HCT116 (cell line): ENCODE measurements around the gene CCDC69. TPM values are rescaled to one million over a fixed set of nuclear protein-coding genes. Genes with fewer than 3 reads are reported as not detected.
"Not testable (repeated sequence)": the region's sequence is repeated elsewhere in the genome, so short reads cannot be mapped to it uniquely, and the experiment has no call there.

Source experiments
- ATAC-seq: fragments of 200-7000 bp; cut with Tn5 transposase; 2 replicates; pipeline ENCODE4 v1.9.1; 2020; ENCODE audit warnings: mild to moderate bottlenecking, moderate library complexity
- BruUV-seq: library from RNA; stranded (reverse); fragments of 400-500 nt; replicated peaks from 2 replicates; lab custom pipeline; 2021; lab: Mats Ljungman, UMichigan
- CTCF ChIA-PET: fragments of 300-600 bp; sonication (Branson Sonifier 250); formaldehyde crosslinking; loops from one replicate; lab custom pipeline; 2021; ENCODE audit warnings: antibody characterized with exemption; lab: Charles Lee
- POLR2A ChIA-PET: fragments of 300-600, 350-600 bp; sonication (Branson Sonifier 250); formaldehyde crosslinking; loops from one replicate; lab custom pipeline; 2021; ENCODE audit warnings: antibody characterized with exemption; lab: Charles Lee
- RAD21 ChIA-PET, 2 experiments: fragments of 300-600 bp; sonication (Branson Sonifier 250); formaldehyde crosslinking; loops; one replicate each; lab custom pipeline; 2023; ENCODE audit warnings: low total read pairs in 2 of 2; ENCODE audit not compliant: uncharacterized antibody in 2 of 2, unreplicated experiment in 2 of 2, low non-redundant PET in 1 of 2; lab: Charles Lee
- DNase-seq: peaks from one replicate; pipeline ENCODE4 v3.0.0-alpha.2; 2010; ENCODE audit warnings: low read depth, low spot score
- H2AFZ ChIP-seq: fragments of 200-600 bp; shearing (Covaris generic), sonication (generic); 2 replicates; pipeline ENCODE4 v1.6.1; 2017; ENCODE audit warnings: low read depth, mixed run types, mixed read lengths, antibody characterized with exemption, low read length; ENCODE audit not compliant: poor library complexity, severe bottlenecking
- H3K27ac ChIP-seq: 2 replicates; pipeline ENCODE4 v1.5.1; 2012; ENCODE audit warnings: low read depth, low read length
- H3K27me3 ChIP-seq: fragments of 200-600 bp; sonication (generic); 2 replicates; pipeline ENCODE4 v1.6.1; 2016; ENCODE audit warnings: mixed run types, low read length, mixed read lengths; ENCODE audit not compliant: insufficient read depth
- H3K36me3 ChIP-seq, 2 experiments: fragments of 200-500 bp in 1 of 2; fragments of 200-600 bp in 1 of 2; sonication (Bioruptor generic) in 1 of 2; sonication (generic) in 1 of 2; 2 replicates each; pipeline versions ENCODE4 v1.5.1 to v1.6.1; 2014 to 2016; ENCODE audit warnings: low read length in 2 of 2, inconsistent platforms in 1 of 2, mixed read lengths in 1 of 2, mixed run types in 1 of 2; ENCODE audit not compliant: insufficient read depth in 2 of 2, control insufficient read depth in 1 of 2
- H3K4me1 ChIP-seq, 2 experiments: fragments of 200-600 bp in 1 of 2; sonication (generic) in 1 of 2; 2 replicates each; pipeline versions ENCODE4 v1.5.1 to v1.6.1; 2012 to 2017; ENCODE audit warnings: low read length in 2 of 2, inconsistent platforms in 1 of 2, mild to moderate bottlenecking in 1 of 2, mixed read lengths in 1 of 2, mixed run types in 1 of 2, moderate library complexity in 1 of 2; ENCODE audit not compliant: insufficient read depth in 2 of 2, control insufficient read depth in 1 of 2
- H3K4me2 ChIP-seq: fragments of 200-600 bp; sonication (generic); 2 replicates; pipeline ENCODE4 v1.6.1; 2017; ENCODE audit warnings: mixed run types, low read length, mixed read lengths
- H3K4me3 ChIP-seq, 2 experiments: fragments of 200-600 bp in 1 of 2; sonication (generic) in 1 of 2; replicated peaks in 1 of 2; 2 replicates each; pipeline ENCODE4 v1.5.1; 2011 to 2016; ENCODE audit warnings: low read length in 2 of 2, control low read depth in 1 of 2, low read depth in 1 of 2, mild to moderate bottlenecking in 1 of 2, mixed read lengths in 1 of 2, mixed run types in 1 of 2
- H3K79me2 ChIP-seq: fragments of 200-600 bp; sonication (generic); 2 replicates; pipeline ENCODE4 v1.6.1; 2017; ENCODE audit warnings: mild to moderate bottlenecking, mixed run types, low read length, moderate library complexity, mixed read lengths; ENCODE audit not compliant: insufficient read depth
- H3K9ac ChIP-seq: fragments of 200-600 bp; sonication (generic); 2 replicates; pipeline ENCODE4 v1.6.1; 2016; ENCODE audit warnings: low read length, mixed read lengths
- H3K9me2 ChIP-seq: fragments of 200-600 bp; sonication (generic), shearing (Covaris generic); 2 replicates; pipeline ENCODE4 v1.6.1; 2017; ENCODE audit warnings: mixed run types, mild to moderate bottlenecking, moderate library complexity; ENCODE audit not compliant: insufficient read depth
- H3K9me3 ChIP-seq, 2 experiments: fragments of 200-500 bp in 1 of 2; fragments of 200-600 bp in 1 of 2; sonication (Bioruptor generic) in 1 of 2; sonication (generic) in 1 of 2; 2 replicates each; pipeline ENCODE4 v1.6.1; 2014 to 2017; ENCODE audit warnings: low read length in 2 of 2, mixed read lengths in 2 of 2, inconsistent platforms in 1 of 2, low read depth in 1 of 2, mild to moderate bottlenecking in 1 of 2, mixed run types in 1 of 2, moderate library complexity in 1 of 2; ENCODE audit not compliant: control insufficient read depth in 1 of 2, insufficient read depth in 1 of 2
- H4K20me1 ChIP-seq: fragments of 200-600 bp; sonication (generic), shearing (Covaris generic); 2 replicates; pipeline ENCODE4 v1.6.1; 2017; ENCODE audit warnings: mixed run types, mild to moderate bottlenecking, moderate library complexity; ENCODE audit not compliant: insufficient read depth
- CEBPB ChIP-seq: IDR thresholded peaks from 2 replicates; pipeline ENCODE4 v1.6.1; 2012; ENCODE audit warnings: low read depth
- CTCF ChIP-seq, 3 experiments: fragments of 200-600 bp in 1 of 3; sonication (generic) in 1 of 3; IDR thresholded peaks in 2 of 3; conservative IDR thresholded peaks in 1 of 3; 2 replicates each; pipeline ENCODE4 v1.5.1; 2012 to 2017; ENCODE audit warnings: low read depth in 2 of 3, low read length in 2 of 3, antibody characterized with exemption in 1 of 3, borderline replicate concordance in 1 of 3, control low read depth in 1 of 3, mild to moderate bottlenecking in 1 of 3, mixed read lengths in 1 of 3, mixed run types in 1 of 3, moderate library complexity in 1 of 3; ENCODE audit not compliant: insufficient read depth in 1 of 3
- EZH2phosphoT487 ChIP-seq: fragments of 200-600 bp; IDR thresholded peaks from 2 replicates; pipeline ENCODE4 v1.6.1; 2018; ENCODE audit warnings: antibody characterized with exemption, borderline replicate concordance
- JUND ChIP-seq: IDR thresholded peaks from 2 replicates; pipeline ENCODE4 v1.6.1; 2012
- POLR2A ChIP-seq: IDR thresholded peaks from 2 replicates; pipeline ENCODE4 v1.7.0; 2011; ENCODE audit warnings: borderline replicate concordance; ENCODE audit not compliant: insufficient read depth, insufficient read length; ENCODE audit errors: extremely low read depth
- POLR2AphosphoS5 ChIP-seq: IDR thresholded peaks from 2 replicates; pipeline ENCODE4 v1.6.1; 2011; ENCODE audit warnings: mild to moderate bottlenecking, low read depth, low read length, moderate library complexity
- RAD21 ChIP-seq: IDR thresholded peaks from 2 replicates; pipeline ENCODE4 v1.6.1; 2012; ENCODE audit warnings: low read depth, mild to moderate bottlenecking
- SRF ChIP-seq: IDR thresholded peaks from 2 replicates; pipeline ENCODE4 v1.6.1; 2012; ENCODE audit warnings: low read depth
- TCF7L2 ChIP-seq: IDR thresholded peaks from 2 replicates; pipeline ENCODE4 v1.7.0; 2011; ENCODE audit warnings: borderline replicate concordance, inconsistent platforms; ENCODE audit not compliant: insufficient read depth, insufficient read length; ENCODE audit errors: extremely low read depth
- YY1 ChIP-seq: IDR thresholded peaks from 2 replicates; pipeline ENCODE4 v1.6.1; 2011; ENCODE audit warnings: low read length, low read depth, moderate library complexity, mild to moderate bottlenecking; ENCODE audit not compliant: insufficient replicate concordance; ENCODE audit errors: extremely low read depth
- intact Hi-C: fragments of 100-400 bp; cut with micrococcal nuclease; formaldehyde crosslinking; loops from 2 replicates; pipeline ENCODE4 v1.10.0; 2022
- total RNA-seq: library from RNA; stranded (reverse); gene quantifications from one replicate; pipeline ENCODE4 v1.2.1, GENCODE V29; 2021; ENCODE audit not compliant: unreplicated experiment
- TF ChIP-seq, protein P1 (sequence below): IDR thresholded peaks from 2 replicates; pipeline ENCODE4 v1.6.1; 2011; ENCODE audit warnings: mild to moderate bottlenecking, low read length, moderate library complexity; ENCODE audit not compliant: insufficient replicate concordance; ENCODE audit errors: extremely low read depth

Gene CCDC69
- total RNA-seq, 1 experiment from 2014 or later: 4.3 TPM

DNA sequence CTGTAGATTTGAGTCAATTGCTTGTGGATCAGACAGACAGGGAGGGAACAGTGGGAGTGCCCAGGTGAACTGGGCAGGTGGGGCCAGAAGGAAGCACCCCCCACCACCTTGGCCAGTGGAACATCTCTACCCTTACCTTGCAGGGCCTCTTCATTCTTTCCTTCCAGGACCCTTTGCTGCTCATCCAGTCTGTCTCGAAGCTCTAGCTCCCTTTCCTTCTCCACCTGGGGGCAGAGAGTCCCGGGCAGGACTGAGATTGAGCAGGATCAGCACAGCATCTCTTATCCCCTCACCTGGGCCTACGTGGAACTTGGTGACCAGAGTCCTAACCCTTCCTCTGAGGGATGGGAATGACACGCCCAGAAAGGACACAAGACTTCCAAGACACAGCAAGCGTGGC, 25.0 kb downstream of the CCDC69 start (continued):
- TF ChIP-seq CTCF (IDR thresholded peaks at IDR 0.05 in 2 of 3, conservative IDR thresholded peaks at IDR 0.05 in 1 of 3; ENCODE audit: borderline replicate concordance in 1 of 3, insufficient read depth in 1 of 3, low read depth in 2 of 3, low read length in 2 of 3): no peak
- TF ChIP-seq, all 23 proteins: peak for 0

DNA sequence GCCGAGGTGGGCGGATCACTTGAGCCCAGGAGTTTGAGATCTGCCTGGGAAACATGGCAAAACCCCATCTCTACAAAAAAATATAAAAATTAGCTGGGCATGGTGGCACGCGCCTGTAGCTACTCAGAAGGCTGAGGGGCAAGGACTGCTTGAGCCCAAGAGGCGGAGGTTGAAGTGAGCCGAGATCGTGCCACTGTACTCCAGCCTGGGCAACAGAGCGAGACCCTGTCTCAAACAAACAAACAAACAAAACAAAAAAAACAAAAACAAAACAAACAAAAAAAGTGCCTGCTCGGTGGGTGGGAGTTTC, 26.6 kb downstream of the CCDC69 start:
- CTCF ChIA-PET, ATAC-seq, H3K4me1 ChIP-seq: not testable (repeated sequence)

DNA sequence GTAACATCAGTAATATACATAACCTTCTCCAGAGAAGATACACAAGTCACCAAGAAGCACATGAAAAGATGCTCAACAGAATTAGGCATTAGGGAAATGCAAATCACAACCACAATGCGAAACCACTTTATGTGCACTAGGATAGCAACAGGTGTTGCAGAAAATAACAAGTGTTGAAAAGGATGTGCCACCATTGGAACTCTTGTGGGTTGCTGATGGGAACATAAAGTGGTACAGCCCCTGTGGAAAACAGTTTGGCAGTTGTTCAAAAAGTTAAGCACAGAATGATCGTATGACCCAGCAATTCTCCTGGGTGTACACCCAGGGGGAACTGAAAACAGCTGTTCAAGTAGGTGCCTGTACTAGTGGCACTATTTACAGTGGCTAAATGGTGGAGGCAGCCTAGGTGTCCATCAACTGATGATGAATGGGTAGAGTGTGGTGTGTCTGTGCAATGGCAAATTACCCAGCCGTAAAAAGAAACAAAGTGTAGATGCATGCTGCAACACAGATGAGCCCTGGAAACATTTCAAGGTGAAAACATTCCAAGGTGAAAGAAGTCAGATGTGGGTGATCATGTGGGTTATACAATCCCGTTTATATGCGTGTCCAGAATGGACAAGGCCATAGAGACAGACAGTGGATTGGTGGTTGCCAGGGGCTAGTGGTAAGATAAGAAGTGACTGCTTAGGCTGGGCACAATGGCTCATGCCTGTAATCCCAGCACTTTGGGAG, 27.2 kb downstream of the CCDC69 start:
- DNase-seq (no peak), ATAC-seq (no peak)
- Histone ChIP-seq H2AFZ (no peak overlapping the region), H3K79me2 (no peaks in the 10 kb centered on the region), H3K9ac (no peak overlapping the region), H3K9me2 (no peaks in the 10 kb centered on the region), H3K4me3 (no peak overlapping the region), H3K27ac (no peak overlapping the region), H3K4me2 (no peak overlapping the region), H3K4me1 (peaks cover 0 to 2% of the 10 kb centered on the region in 2 experiments; a peak in 1 of 4 replicates), H3K27me3 (no peaks in the 10 kb centered on the region), H3K9me3 (no peaks in the 10 kb centered on the region), H3K36me3 (no peaks in the 10 kb centered on the region), H4K20me1 (no peaks in the 10 kb centered on the region)
- intact Hi-C loops: no loop called here
- RAD21 ChIA-PET: no interaction called here
- TF ChIP-seq EZH2phosphoT487 (no peak), SRF (no peak), RAD21 (no peak), YY1 (no peak), CEBPB (no peak), JUND (no peak), TCF7L2 (no peak), POLR2AphosphoS5 (no peak), POLR2A (no peak)
- TF ChIP-seq, protein P1, sequence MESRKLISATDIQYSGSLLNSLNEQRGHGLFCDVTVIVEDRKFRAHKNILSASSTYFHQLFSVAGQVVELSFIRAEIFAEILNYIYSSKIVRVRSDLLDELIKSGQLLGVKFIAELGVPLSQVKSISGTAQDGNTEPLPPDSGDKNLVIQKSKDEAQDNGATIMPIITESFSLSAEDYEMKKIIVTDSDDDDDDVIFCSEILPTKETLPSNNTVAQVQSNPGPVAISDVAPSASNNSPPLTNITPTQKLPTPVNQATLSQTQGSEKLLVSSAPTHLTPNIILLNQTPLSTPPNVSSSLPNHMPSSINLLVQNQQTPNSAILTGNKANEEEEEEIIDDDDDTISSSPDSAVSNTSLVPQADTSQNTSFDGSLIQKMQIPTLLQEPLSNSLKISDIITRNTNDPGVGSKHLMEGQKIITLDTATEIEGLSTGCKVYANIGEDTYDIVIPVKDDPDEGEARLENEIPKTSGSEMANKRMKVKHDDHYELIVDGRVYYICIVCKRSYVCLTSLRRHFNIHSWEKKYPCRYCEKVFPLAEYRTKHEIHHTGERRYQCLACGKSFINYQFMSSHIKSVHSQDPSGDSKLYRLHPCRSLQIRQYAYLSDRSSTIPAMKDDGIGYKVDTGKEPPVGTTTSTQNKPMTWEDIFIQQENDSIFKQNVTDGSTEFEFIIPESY: no peak
- POLR2A ChIA-PET: no interaction called here
- CTCF ChIA-PET: no interaction called here
- no TSS peak for BruUV-seq

More for the DNA sequence above, 26.6 kb downstream of the CCDC69 start:
- H3K4me3 ChIP-seq, H4K20me1 ChIP-seq, DNase-seq, intact Hi-C loops, H3K79me2 ChIP-seq, H3K9me2 ChIP-seq, H3K27ac ChIP-seq, H3K27me3 ChIP-seq, POLR2A ChIA-PET, H2AFZ ChIP-seq, H3K9me3 ChIP-seq, H3K9ac ChIP-seq, RAD21 ChIA-PET, H3K4me2 ChIP-seq, H3K36me3 ChIP-seq, BruUV-seq: not testable (repeated sequence)
